Mesothelial cell of epicardium (in vitro differentiated cells): ENCODE results near the gene MRPL20. TPM values are rescaled to one million over a fixed set of nuclear protein-coding genes. Genes with fewer than 3 reads are reported as not detected.
A peak's percentile ranks its signal among the peaks of the same experiment; 100 is the strongest.
"Not testable (repeated sequence)": the region's sequence is repeated elsewhere in the genome, so short reads cannot be mapped to it uniquely, and the experiment has no call there.

ENCODE experiments used
- DNase-seq, 2 experiments: peaks; one replicate each; pipeline ENCODE4 v3.0.0; 2021; ENCODE audit warnings: low spot score in 2 of 2; ENCODE audit not compliant: unreplicated experiment in 2 of 2
- H3K27ac Mint-ChIP-seq: 2 replicates; pipeline ENCODE4 v1.8.0; 2021; ENCODE audit warnings: mixed read lengths
- H3K27me3 Mint-ChIP-seq: 2 replicates; pipeline ENCODE4 v1.8.0; 2021; ENCODE audit warnings: low read depth, mixed read lengths
- H3K36me3 Mint-ChIP-seq: 2 replicates; pipeline ENCODE4 v1.8.0; 2021; ENCODE audit warnings: mixed read lengths
- H3K4me1 Mint-ChIP-seq: 2 replicates; pipeline ENCODE4 v1.8.0; 2021; ENCODE audit warnings: mixed read lengths
- H3K4me3 Mint-ChIP-seq: 2 replicates; pipeline ENCODE4 v1.8.0; 2021; ENCODE audit warnings: mild to moderate bottlenecking, moderate library complexity, mixed read lengths
- H3K9me3 Mint-ChIP-seq: 2 replicates; pipeline ENCODE4 v1.8.0; 2021; ENCODE audit warnings: mixed read lengths
- total RNA-seq: library from RNA; stranded (reverse); gene quantifications from 3 replicates; pipeline ENCODE4 v1.2.1, GENCODE V29; 2021
- TF ChIP-seq, protein P1 (sequence below): fragments of 200-600 bp; sonication (generic); IDR thresholded peaks from one replicate; pipeline ENCODE4 v1.5.0; 2021; ENCODE audit warnings: antibody characterized with exemption; ENCODE audit not compliant: unreplicated experiment

Gene MRPL20
- total RNA-seq, 1 donor from 2014 or later = 94.7 TPM

- Mint-ChIP-seq H3K4me1 (peaks cover 28% of the 10 kb centered on the region), H3K4me3 (peak overlapping the region; percentile 92)
Observed at GRCh38 chr1:1407636-1408318, 684 bp upstream of the MRPL20 start.

GRCh38 chr1:1406101-1406820 is 832 bp downstream of the MRPL20 start:
- no peak for DNase-seq
- TF ChIP-seq, protein P1, sequence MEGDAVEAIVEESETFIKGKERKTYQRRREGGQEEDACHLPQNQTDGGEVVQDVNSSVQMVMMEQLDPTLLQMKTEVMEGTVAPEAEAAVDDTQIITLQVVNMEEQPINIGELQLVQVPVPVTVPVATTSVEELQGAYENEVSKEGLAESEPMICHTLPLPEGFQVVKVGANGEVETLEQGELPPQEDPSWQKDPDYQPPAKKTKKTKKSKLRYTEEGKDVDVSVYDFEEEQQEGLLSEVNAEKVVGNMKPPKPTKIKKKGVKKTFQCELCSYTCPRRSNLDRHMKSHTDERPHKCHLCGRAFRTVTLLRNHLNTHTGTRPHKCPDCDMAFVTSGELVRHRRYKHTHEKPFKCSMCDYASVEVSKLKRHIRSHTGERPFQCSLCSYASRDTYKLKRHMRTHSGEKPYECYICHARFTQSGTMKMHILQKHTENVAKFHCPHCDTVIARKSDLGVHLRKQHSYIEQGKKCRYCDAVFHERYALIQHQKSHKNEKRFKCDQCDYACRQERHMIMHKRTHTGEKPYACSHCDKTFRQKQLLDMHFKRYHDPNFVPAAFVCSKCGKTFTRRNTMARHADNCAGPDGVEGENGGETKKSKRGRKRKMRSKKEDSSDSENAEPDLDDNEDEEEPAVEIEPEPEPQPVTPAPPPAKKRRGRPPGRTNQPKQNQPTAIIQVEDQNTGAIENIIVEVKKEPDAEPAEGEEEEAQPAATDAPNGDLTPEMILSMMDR = no peak
- Mint-ChIP-seq H3K27me3 (no peaks in the 10 kb centered on the region), H3K36me3 (peaks cover 23% of the 10 kb centered on the region), H3K4me3 (peak overlapping the region; percentile 92), H3K4me1 (peaks cover 28% of the 10 kb centered on the region), H3K27ac (peak overlapping the region; percentile 90), H3K9me3 (no peaks in the 10 kb centered on the region)

More at GRCh38 chr1:1407636-1408318, 684 bp upstream of the MRPL20 start:
- Mint-ChIP-seq H3K36me3 (peaks cover 19% of the 10 kb centered on the region), H3K9me3 (peaks cover 4% of the 10 kb centered on the region), H3K27me3 (no peaks in the 10 kb centered on the region), H3K27ac (peak overlapping the region; percentile 85)
- DNase-seq = no peak
- TF ChIP-seq, protein P1 = peak; percentile 25

DNA sequence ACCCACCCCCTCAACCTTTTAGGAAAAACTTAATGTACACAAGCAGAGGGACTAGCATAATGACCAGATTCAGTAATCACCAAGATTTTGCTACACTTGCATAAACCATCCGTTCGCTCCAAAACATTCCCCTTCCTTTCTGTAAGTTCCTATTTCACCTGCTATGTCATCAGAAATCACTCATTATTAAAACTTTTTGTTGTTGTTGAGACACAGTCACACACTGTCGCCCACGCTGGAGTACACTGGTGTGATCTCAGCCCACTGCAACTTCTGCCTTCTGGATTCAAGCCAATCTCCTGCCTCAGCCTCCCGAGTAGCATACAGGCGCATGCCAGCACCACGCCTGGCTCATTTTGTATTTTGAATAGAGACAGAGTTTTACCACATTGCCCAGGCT is 3.4 kb downstream of the MRPL20 start:
- Mint-ChIP-seq H3K4me1 (peaks cover 30% of the 10 kb centered on the region), H3K36me3 (peaks cover 21% of the 10 kb centered on the region), H3K27ac (peak overlapping the region; percentile 69)

GRCh38 chr1:1402901-1403392 is 4.1 kb downstream of the MRPL20 start:
- peak overlapping the region; percentile 69 for H3K27ac Mint-ChIP-seq
- H3K9me3 Mint-ChIP-seq, H3K27me3 Mint-ChIP-seq, DNase-seq: not testable (repeated sequence)
- H3K4me3 Mint-ChIP-seq = peak overlapping the region; percentile 14
- H3K36me3 Mint-ChIP-seq = peaks cover 21% of the 10 kb centered on the region
- H3K4me1 Mint-ChIP-seq = peaks cover 30% of the 10 kb centered on the region

More for the DNA sequence above, 3.4 kb downstream of the MRPL20 start:
- DNase-seq = no peak
- H3K9me3 Mint-ChIP-seq = no peaks in the 10 kb centered on the region
- H3K27me3 Mint-ChIP-seq = no peaks in the 10 kb centered on the region
- peak overlapping the region; percentile 14 for H3K4me3 Mint-ChIP-seq
- TF ChIP-seq, protein P1 = no peak

- TF ChIP-seq, protein P1 = peak; percentile 39
- Mint-ChIP-seq H3K27me3 (no peaks in the 10 kb centered on the region), H3K27ac (peak overlapping the region; percentile 86), H3K36me3 (peaks cover 21% of the 10 kb centered on the region), H3K9me3 (no peaks in the 10 kb centered on the region), H3K4me1 (peaks cover 31% of the 10 kb centered on the region), H3K4me3 (peak overlapping the region; percentile 53)
- DNase-seq = no peak
Observed at GRCh38 chr1:1402072-1402900, 4.8 kb downstream of the MRPL20 start.
